Left lung (tissue), 10 donors: ENCODE measurements around the gene STRIP2. TPM values are rescaled to one million over a fixed set of nuclear protein-coding genes. Genes with fewer than 3 reads are reported as not detected.

Experiments used
- ATAC-seq: fragments of 200-7000 bp; cut with Tn5 transposase; one replicate; pipeline ENCODE4 v1.9.1; 2020; ENCODE audit warnings: moderate library complexity
- DNase-seq, 4 donors: peaks; one replicate each; pipeline ENCODE4 v3.0.0-alpha.2; 2013 to 2020
- H3K27ac ChIP-seq, 2 donors: fragments of 200-600 bp; sonication (generic) in 1 of 2; one replicate each; pipeline versions ENCODE4 v1.5.0 to v1.8.0; 2020 to 2021
- H3K27me3 ChIP-seq, 2 donors: fragments of 200-600 bp; sonication (generic) in 1 of 2; one replicate each; pipeline versions ENCODE4 v1.5.0 to v1.8.0; 2020 to 2021
- H3K36me3 ChIP-seq, 2 donors: fragments of 200-600 bp; sonication (generic) in 1 of 2; one replicate each; pipeline versions ENCODE4 v1.5.0 to v1.8.0; 2020 to 2021
- H3K4me1 ChIP-seq, 2 donors: fragments of 200-600 bp; one replicate each; pipeline ENCODE4 v1.8.0; 2021
- H3K4me3 ChIP-seq, 2 donors: fragments of 200-600 bp; sonication (generic) in 1 of 2; one replicate each; pipeline versions ENCODE4 v1.5.0 to v1.8.0; 2020 to 2021; ENCODE audit warnings: mild to moderate bottlenecking in 1 of 2
- H3K9me3 ChIP-seq, 2 donors: fragments of 200-600 bp; sonication (generic) in 1 of 2; one replicate each; pipeline versions ENCODE4 v1.5.0 to v1.8.0; 2020 to 2021
- intact Hi-C, 2 donors: fragments of 100-400 bp; cut with DNase I; formaldehyde crosslinking; loops; one replicate each; pipeline versions ENCODE4 v1.11.2 to v1.14.2; 2022
- polyA plus RNA-seq, 6 donors: library from polyadenylated mRNA; unstranded; fragments of 120-200 nt; gene quantifications; one replicate each; pipeline ENCODE4 v1.2.1, GENCODE V29; 2013; ENCODE audit not compliant: insufficient read length in 6 of 6
- total RNA-seq, 2 donors: library from RNA; stranded (reverse); fragmentation: NEBNext Ultra II Directional; extraction: Animal tissue kit (Norgen Biotek cat#: 25700); gene quantifications; one replicate each; pipeline ENCODE4 v1.2.1, GENCODE V29; 2021
- TF ChIP-seq, protein P1 (sequence below), 2 donors: fragments of 200-600 bp; sonication (generic) in 1 of 2; IDR thresholded peaks; one replicate each; pipeline versions ENCODE4 v1.5.0 to v1.8.0; 2021; ENCODE audit warnings: antibody characterized with exemption in 2 of 2
- donor health status: DM: no; HTN: yes; CAD: no.
- donor health status: DM: no; HTN: no; CAD: no.

Gene STRIP2
- total and polyA plus RNA-seq, 8 donors, result 4.4 to 6.3 (median 5.6) TPM

DNA sequence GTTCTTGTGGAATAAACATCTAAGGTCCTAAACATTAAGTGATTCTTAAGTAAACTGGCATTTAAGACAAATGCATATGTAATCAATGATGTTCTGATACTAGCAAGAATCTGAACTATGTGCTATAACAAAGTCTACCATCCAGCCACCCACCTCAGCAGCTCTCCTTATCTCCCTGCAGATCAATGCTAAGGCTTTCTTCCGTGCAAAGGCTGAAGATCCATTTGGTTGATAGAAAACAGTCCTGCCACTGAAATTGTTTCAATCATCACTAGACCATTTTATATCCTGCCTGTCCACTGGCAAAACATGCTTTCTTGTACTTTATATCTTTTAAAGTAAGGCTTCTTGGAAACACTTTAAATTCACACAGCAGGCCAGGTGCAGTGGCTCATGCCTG lies 61.8 kb downstream of the STRIP2 start:
- no peaks in the 10 kb centered on the region for H3K27me3 ChIP-seq
- no peaks in the 10 kb centered on the region for H3K36me3 ChIP-seq
- no peak overlapping the region for H3K4me3 ChIP-seq
- TF ChIP-seq, protein P1, sequence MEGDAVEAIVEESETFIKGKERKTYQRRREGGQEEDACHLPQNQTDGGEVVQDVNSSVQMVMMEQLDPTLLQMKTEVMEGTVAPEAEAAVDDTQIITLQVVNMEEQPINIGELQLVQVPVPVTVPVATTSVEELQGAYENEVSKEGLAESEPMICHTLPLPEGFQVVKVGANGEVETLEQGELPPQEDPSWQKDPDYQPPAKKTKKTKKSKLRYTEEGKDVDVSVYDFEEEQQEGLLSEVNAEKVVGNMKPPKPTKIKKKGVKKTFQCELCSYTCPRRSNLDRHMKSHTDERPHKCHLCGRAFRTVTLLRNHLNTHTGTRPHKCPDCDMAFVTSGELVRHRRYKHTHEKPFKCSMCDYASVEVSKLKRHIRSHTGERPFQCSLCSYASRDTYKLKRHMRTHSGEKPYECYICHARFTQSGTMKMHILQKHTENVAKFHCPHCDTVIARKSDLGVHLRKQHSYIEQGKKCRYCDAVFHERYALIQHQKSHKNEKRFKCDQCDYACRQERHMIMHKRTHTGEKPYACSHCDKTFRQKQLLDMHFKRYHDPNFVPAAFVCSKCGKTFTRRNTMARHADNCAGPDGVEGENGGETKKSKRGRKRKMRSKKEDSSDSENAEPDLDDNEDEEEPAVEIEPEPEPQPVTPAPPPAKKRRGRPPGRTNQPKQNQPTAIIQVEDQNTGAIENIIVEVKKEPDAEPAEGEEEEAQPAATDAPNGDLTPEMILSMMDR (IDR thresholded peaks at IDR 0.05), result no peak
- no peak for ATAC-seq
- intact Hi-C loops, result no loop called here
- no peaks in the 10 kb centered on the region for H3K9me3 ChIP-seq
- DNase-seq, result no peak
- H3K27ac ChIP-seq, result no peak overlapping the region
- no peaks in the 10 kb centered on the region for H3K4me1 ChIP-seq

DNA sequence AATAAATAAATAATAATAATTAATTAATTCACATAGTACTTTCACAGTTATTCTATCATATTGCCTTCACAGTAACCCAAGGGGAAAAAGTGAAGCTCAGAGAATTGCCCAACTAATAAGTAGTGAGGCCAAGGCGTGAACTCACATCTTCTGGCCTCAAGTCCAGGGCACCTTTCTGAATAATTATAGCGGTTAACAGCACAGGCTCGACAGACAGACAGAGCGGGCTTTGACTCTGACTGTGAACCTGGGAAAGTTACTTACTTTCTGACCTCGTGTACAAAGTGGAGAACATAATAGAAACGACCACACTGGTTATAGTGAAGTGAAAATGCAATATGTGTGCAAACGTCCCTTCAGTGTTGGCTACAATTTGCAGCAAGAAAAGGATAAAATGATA lies 62.4 kb downstream of the STRIP2 start:
- Histone ChIP-seq H3K9me3 (no peaks in the 10 kb centered on the region), H3K36me3 (no peaks in the 10 kb centered on the region), H3K4me3 (no peak overlapping the region), H3K27me3 (peaks cover 0 to 3% of the 10 kb centered on the region in 2 donors), H3K27ac (no peak overlapping the region), H3K4me1 (peaks cover 0 to under 1% of the 10 kb centered on the region in 2 donors)
- intact Hi-C loops, result no loop called here
- ATAC-seq, result no peak
- no peak for DNase-seq
- TF ChIP-seq, protein P1 (IDR thresholded peaks at IDR 0.05), result no peak

DNA sequence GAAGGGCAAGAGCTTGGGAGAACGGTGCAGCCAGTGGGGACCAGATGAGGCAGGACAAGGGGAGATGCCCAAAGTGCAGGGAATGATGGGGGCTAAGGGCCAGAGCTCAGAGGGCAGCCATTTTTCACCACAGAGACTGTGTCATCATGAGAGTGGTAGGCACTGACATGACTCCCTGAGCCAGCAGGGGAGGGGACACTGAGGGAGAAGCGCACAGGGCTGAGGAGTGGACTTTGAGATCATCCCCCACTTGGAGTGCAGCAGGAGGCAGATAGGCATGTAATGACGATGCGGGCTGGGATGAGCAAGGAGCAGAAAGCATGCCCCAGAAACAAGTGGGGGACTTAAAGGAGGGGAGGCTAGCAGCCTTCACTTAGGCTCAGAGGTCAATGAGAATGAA lies 62.9 kb downstream of the STRIP2 start:
- Histone ChIP-seq H3K4me3 (no peak overlapping the region), H3K27me3 (peaks cover 0 to 8% of the 10 kb centered on the region in 2 donors), H3K9me3 (no peaks in the 10 kb centered on the region), H3K27ac (no peak overlapping the region), H3K36me3 (no peaks in the 10 kb centered on the region), H3K4me1 (peaks cover 0 to 6% of the 10 kb centered on the region in 2 donors)
- intact Hi-C loops, result no loop called here
- DNase-seq, result no peak
- TF ChIP-seq, protein P1 (IDR thresholded peaks at IDR 0.05), result no peak
- no peak for ATAC-seq

DNA sequence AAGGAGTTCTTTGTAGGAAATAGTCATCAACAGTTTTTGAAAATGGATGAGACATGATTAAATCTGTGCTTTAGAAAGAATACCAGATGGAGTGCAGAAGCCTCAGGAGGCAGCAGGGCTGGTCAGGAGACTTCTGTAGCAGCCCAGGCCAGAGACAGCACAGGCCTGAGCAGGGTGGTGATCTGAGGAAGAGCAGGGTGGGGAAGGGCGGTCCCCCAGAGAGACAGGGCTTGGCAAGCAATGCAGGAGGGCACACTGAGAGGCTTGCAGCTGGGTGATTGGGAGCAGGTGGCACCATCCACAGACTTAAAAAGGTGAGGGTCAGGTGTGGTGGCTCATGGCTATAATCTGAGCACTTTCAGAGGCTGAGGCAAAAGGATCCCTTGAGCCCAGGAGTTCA lies 63.8 kb downstream of the STRIP2 start:
- no peak for DNase-seq
- intact Hi-C loops, result no loop called here
- Histone ChIP-seq H3K9me3 (no peaks in the 10 kb centered on the region), H3K36me3 (no peaks in the 10 kb centered on the region), H3K4me1 (peaks cover 0 to 14% of the 10 kb centered on the region in 2 donors), H3K27ac (no peak overlapping the region), H3K4me3 (no peak overlapping the region), H3K27me3 (peaks cover 0 to 17% of the 10 kb centered on the region in 2 donors)
- ATAC-seq, result no peak
- TF ChIP-seq, protein P1 (IDR thresholded peaks at IDR 0.05), result no peak

DNA sequence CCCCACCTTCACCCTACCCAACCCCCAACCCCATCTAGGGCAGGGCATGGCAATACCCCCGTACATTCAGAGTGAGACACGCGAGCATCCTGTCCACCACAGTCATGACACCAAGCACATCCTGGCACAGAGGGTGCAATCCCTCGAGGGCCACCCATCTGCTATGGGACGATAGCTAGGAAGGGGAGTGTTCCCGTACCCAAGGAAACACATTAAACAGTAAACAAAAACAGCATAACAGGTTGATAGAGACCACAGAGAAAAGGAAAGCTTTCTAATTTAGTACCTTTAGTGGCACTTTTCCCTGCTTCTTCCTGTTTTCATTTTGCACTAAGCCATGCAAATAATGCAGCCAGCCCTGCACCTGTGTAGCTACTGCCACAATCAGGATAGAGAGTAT lies 65.8 kb downstream of the STRIP2 start:
- peaks cover 0 to 29% of the 10 kb centered on the region in 2 donors for H3K27me3 ChIP-seq
- intact Hi-C loops, result no loop called here
- TF ChIP-seq, protein P1 (IDR thresholded peaks at IDR 0.05), result no peak
- H3K4me1 ChIP-seq, result peaks cover 0 to 18% of the 10 kb centered on the region in 2 donors
- no peak overlapping the region for H3K4me3 ChIP-seq
- H3K27ac ChIP-seq, result no peak overlapping the region
- no peak for DNase-seq
- H3K36me3 ChIP-seq, result no peaks in the 10 kb centered on the region
- ATAC-seq, result no peak
- no peaks in the 10 kb centered on the region for H3K9me3 ChIP-seq
